Esophagus muscularis mucosa (tissue), 4 donors: ENCODE data around the gene TRIM28. TPM values are rescaled to one million over a fixed set of nuclear protein-coding genes. Genes with fewer than 3 reads are reported as not detected.

Experiments
- DNase-seq: peaks from one replicate; pipeline ENCODE4 v3.0.0-alpha.2; 2017; ENCODE audit errors: extremely low spot score
- H3K27ac ChIP-seq, 4 donors: fragments of 200-600 bp; sonication (generic); replicated peaks in 1 of 4; 1 replicate in 3 of 4; 2 replicates in 1 of 4; pipeline ENCODE4 v1.5.1; 2016 to 2019; ENCODE audit warnings: mild to moderate bottlenecking in 1 of 4
- H3K27me3 ChIP-seq, 4 donors: fragments of 200-600 bp; sonication (generic); one replicate each; pipeline versions ENCODE4 v1.5.1 to v1.6.0; 2016 to 2019
- H3K36me3 ChIP-seq, 4 donors: fragments of 200-600 bp; sonication (generic); one replicate each; pipeline ENCODE4 v1.5.1; 2016 to 2019
- H3K4me1 ChIP-seq, 4 donors: fragments of 200-600 bp; sonication (generic); one replicate each; pipeline ENCODE4 v1.5.1; 2016 to 2019
- H3K4me3 ChIP-seq, 4 donors: fragments of 200-600 bp; sonication (generic); 1 replicate in 2 of 4; 2 replicates in 2 of 4; pipeline ENCODE4 v1.5.1; 2016 to 2019; ENCODE audit warnings: mild to moderate bottlenecking in 4 of 4, moderate library complexity in 1 of 4
- H3K9me3 ChIP-seq, 4 donors: fragments of 200-600 bp; sonication (generic); 1 replicate in 3 of 4; 2 replicates in 1 of 4; pipeline ENCODE4 v1.5.1; 2016 to 2019
- EP300 ChIP-seq: sonication (generic); formaldehyde crosslinking; IDR thresholded peaks from one replicate; pipeline ENCODE4 v1.6.1; 2017; ENCODE audit warnings: antibody characterized with exemption
- POLR2A ChIP-seq: fragments of 450-650 bp; IDR thresholded peaks from one replicate; pipeline ENCODE4 v1.6.1; 2017; ENCODE audit warnings: antibody characterized with exemption, moderate library complexity, mild to moderate bottlenecking, low read depth
- POLR2AphosphoS5 ChIP-seq, 2 donors: sonication (generic); formaldehyde crosslinking; IDR thresholded peaks; one replicate each; pipeline ENCODE4 v1.6.1; 2017; ENCODE audit warnings: antibody characterized with exemption in 2 of 2
- WGBS: methylation state at CpG from one replicate; pipeline ENCODE4 v1.1.5; 2018; 5-methylcytosine and 5-hydroxymethylcytosine counted together
- intact Hi-C: fragments of 100-400 bp; cut with DNase I; formaldehyde crosslinking; loops from one replicate; pipeline ENCODE4 v1.15.1; 2023
- total RNA-seq, 4 donors: library from RNA; depleted of rRNA; stranded (reverse); fragments of >200 nt; gene quantifications; one replicate each; pipeline versions ENCODE4 v1.1.0 to v1.2.1, GENCODE V29; 2016
- TF ChIP-seq, protein P1 (sequence below), 3 experiments: fragments of 200-600 bp in 2 of 3; fragments of 450-650 bp in 1 of 3; sonication (generic) in 2 of 3; IDR thresholded peaks; one replicate each; pipeline ENCODE4 v1.5.1; 2017 to 2019; ENCODE audit warnings: antibody characterized with exemption in 3 of 3, mild to moderate bottlenecking in 2 of 3, moderate library complexity in 1 of 3

The TRIM28 gene
- total RNA-seq, 4 donors from 2014 or later = 152 to 319 (median 264) TPM

DNA sequence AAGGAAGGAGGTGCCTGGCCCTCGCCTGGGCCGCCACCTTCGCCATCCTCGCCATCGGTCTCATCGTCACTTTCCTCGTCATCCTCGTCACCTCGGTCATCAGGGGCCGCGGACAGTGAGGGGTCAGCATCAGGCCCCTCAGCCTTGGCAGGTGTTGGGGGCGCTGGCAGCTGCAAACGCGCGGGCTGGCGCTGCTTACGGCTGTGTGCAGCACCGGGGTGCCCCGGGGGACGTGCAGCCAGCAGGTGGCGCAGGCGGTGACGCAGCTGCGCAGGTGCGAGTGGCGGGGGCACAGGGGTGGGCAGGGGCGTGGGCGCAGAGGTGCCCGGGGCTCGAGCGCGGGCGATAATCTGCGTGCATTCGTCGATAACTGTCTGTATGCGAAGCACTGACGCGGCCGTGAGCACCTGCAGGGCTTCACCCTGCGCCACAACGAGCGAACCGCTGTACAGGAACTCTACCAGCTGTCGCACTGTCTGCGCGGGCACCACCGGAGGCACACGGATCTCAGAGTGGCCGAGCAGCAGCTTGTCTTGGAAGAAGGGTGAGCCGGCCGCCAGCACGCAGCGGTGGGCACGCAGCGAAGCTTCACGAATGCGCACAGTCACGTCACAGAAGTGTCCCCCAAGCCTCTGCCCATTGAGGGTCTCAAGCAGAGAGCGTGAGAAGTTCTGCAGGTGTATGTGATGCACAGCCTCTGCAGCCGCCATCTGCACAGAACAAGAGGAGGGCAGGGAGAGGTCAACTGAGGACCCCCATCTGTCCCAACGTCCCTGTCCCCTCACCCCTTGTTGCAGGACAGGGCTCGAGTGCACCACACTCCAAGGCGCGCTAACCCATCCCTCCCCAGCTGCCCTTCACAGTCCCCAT, 26.7 kb upstream of the TRIM28 start:
- H3K4me1 ChIP-seq = peaks cover 51 to 71% (median 69%) of the 10 kb centered on the region in 4 donors
- intact Hi-C loops = no loop called here
- no peaks in the 10 kb centered on the region for H3K27me3 ChIP-seq
- no peaks in the 10 kb centered on the region for H3K9me3 ChIP-seq
- 88% methylated on average over 50 of the region's 65 CpGs for WGBS
- TF ChIP-seq, protein P1, sequence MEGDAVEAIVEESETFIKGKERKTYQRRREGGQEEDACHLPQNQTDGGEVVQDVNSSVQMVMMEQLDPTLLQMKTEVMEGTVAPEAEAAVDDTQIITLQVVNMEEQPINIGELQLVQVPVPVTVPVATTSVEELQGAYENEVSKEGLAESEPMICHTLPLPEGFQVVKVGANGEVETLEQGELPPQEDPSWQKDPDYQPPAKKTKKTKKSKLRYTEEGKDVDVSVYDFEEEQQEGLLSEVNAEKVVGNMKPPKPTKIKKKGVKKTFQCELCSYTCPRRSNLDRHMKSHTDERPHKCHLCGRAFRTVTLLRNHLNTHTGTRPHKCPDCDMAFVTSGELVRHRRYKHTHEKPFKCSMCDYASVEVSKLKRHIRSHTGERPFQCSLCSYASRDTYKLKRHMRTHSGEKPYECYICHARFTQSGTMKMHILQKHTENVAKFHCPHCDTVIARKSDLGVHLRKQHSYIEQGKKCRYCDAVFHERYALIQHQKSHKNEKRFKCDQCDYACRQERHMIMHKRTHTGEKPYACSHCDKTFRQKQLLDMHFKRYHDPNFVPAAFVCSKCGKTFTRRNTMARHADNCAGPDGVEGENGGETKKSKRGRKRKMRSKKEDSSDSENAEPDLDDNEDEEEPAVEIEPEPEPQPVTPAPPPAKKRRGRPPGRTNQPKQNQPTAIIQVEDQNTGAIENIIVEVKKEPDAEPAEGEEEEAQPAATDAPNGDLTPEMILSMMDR (IDR thresholded peaks at IDR 0.05) = no peak
- no peak for TF ChIP-seq EP300
- TF ChIP-seq POLR2AphosphoS5 (IDR thresholded peaks at IDR 0.05) = no peak
- TF ChIP-seq POLR2A = no peak
- no peak for DNase-seq
- H3K36me3 ChIP-seq = peaks cover 15 to 36% (median 29%) of the 10 kb centered on the region in 4 donors
- H3K27ac ChIP-seq = peak overlapping the region in 2 of 4 donors; percentile 93 to 97
- no peak overlapping the region for H3K4me3 ChIP-seq

DNA sequence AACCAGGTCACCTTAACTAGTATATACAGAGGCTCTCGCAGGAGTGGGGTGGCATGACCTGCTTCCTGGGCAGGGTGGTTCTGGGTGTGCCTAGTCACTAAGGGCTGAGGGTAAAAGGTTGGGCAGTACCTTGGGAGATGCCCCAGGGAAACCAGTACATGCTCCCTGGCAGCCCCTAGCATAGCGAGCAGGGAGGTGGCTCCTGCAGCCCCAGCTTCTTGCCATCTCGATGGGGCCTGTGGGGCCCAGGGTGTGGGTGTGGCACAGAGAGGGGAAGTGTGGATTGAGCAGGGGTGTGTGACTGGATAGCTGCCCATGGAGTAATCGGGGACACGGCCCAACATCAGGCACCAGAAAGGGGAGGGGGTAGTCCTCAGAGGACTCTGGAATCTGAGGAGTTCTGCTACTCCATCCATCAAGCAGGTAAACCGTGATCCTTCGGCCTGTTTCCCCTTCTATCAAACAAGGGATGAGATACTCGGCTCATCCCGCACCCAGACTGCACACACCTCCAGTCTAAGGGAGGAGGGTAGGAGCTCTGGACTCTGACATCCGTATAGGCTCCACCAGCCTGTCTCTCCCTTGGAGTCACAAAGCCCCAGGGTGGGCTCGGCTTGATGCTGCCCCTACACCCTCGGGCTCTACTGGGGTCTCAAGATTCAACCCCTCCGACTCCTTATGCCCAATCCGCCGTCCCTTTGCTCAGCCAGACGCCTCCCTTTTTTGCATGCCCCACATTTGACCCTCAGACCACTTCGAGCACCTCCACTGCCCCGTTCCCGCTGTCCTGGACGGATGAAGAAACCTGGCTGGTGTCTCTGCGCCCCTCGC, 25.4 kb upstream of the TRIM28 start:
- no peaks in the 10 kb centered on the region for H3K27me3 ChIP-seq
- H3K27ac ChIP-seq = peak overlapping the region; percentile 91 to 99 (median 95)
- intact Hi-C loops = no loop called here
- peaks cover 15 to 31% (median 25%) of the 10 kb centered on the region in 4 donors for H3K36me3 ChIP-seq
- H3K4me1 ChIP-seq = peaks cover 50 to 68% (median 64%) of the 10 kb centered on the region in 4 donors
- H3K9me3 ChIP-seq = no peaks in the 10 kb centered on the region
- H3K4me3 ChIP-seq = peak overlapping the region; percentile 76 to 96 (median 82)
- no peak for DNase-seq
- TF ChIP-seq POLR2AphosphoS5 (IDR thresholded peaks at IDR 0.05) = no peak
- no peak for TF ChIP-seq POLR2A
- TF ChIP-seq, protein P1 (IDR thresholded peaks at IDR 0.05) = peak; percentile 49 to 80 (median 70)
- 6% methylated on average over 20 of the region's 22 CpGs for WGBS

DNA sequence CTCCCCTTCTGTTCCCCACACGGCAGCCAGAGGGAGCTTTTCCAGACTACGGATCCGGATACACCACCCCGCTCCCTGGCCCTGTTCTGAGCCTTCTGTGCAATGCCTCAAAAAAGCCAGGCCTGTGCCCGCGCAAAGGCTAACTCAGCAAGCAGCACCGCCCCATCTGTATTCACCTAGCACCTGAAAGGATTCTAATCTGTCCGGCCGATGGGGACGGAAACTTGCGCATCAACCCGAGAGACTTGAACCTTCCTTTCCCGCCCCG, 24.8 kb upstream of the TRIM28 start:
- H3K4me3 ChIP-seq = peak overlapping the region; percentile 76 to 96 (median 82)
- peak overlapping the region; percentile 91 to 99 (median 95) for H3K27ac ChIP-seq
- TF ChIP-seq, protein P1 (IDR thresholded peaks at IDR 0.05) = no peak
- TF ChIP-seq POLR2AphosphoS5 (IDR thresholded peaks at IDR 0.05) = no peak
- no peak for TF ChIP-seq POLR2A
- TF ChIP-seq EP300 = no peak
- WGBS = 0% methylated on average over 14 of the region's 14 CpGs
- H3K4me1 ChIP-seq = peaks cover 46 to 62% (median 59%) of the 10 kb centered on the region in 4 donors
- H3K36me3 ChIP-seq = peaks cover 15 to 28% (median 25%) of the 10 kb centered on the region in 4 donors
- DNase-seq = no peak
- H3K27me3 ChIP-seq = no peaks in the 10 kb centered on the region
- intact Hi-C loops = no loop called here
- no peaks in the 10 kb centered on the region for H3K9me3 ChIP-seq

DNA sequence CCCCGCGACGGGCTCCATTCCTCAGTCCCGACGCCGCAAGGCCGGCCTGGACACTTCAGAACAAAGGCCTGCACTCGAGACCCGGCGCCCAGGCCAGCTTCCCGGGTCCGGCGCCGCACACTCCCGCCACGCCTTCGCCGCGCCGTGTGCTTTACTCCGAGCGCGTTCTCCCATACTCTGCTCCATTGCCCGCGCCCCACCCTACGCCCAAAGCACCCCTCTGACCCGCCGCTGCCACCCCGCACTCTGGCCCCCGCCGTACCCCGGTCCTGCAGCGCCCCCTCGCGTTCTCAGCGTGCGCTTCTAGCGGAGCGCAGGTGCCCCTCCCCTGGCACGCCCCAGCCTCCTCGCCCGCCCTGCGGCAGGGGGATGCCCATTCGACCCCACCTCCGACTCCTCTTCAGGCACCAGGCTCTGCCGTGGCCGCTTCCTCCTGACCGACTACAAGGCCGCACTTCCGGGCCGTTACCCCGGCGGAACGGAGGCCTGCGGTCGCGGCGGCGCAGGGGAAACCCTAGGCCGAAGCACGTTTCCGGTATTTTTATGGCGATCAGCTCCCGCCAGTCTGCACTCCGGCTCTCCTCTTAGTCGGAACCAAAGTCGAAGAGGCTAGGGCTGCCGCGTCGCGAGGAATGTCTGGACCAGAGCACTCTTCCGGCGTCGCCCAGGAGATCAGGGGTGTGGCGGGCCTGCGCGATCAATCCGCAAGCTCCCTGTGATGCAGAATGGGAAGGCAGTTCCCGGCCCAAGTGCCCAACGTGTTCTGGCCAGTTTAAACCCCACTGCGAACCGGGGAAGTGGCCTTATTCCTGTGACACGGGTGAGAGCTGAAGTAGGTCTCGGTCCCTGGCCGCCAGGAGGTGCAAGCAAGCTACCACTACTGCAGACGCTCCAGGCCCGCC, 24.3 kb upstream of the TRIM28 start, which contains the start of gene ZBTB45:
TSS of gene ZBTB45 (minus strand) at position 456 of the 902 bp plus-strand sequence. CDS start 2,137 bp downstream, outside the sequence.
- no peaks in the 10 kb centered on the region for H3K27me3 ChIP-seq
- TF ChIP-seq POLR2AphosphoS5 (IDR thresholded peaks at IDR 0.05) (peak; percentile 86 to 93), POLR2A (peak; percentile 19), EP300 (no peak)
- TF ChIP-seq, protein P1 (IDR thresholded peaks at IDR 0.05) = peak; percentile 67 to 76 (median 69)
- peaks cover 42 to 56% (median 53%) of the 10 kb centered on the region in 4 donors for H3K4me1 ChIP-seq
- H3K9me3 ChIP-seq = no peaks in the 10 kb centered on the region
- H3K4me3 ChIP-seq = peak within 1 kb of the TSS; percentile 76 to 96 (median 82)
- intact Hi-C loops = no loop called here
- WGBS = 1% methylated on average over 32 of the region's 87 CpGs
- H3K27ac ChIP-seq = peak within 1 kb of the TSS; percentile 91 to 99 (median 95)
- peaks cover 15 to 28% (median 25%) of the 10 kb centered on the region in 4 donors for H3K36me3 ChIP-seq
- peak; percentile 98 for DNase-seq
